ENCODE data around the gene SYNDIG1. TPM values are rescaled to one million over a fixed set of nuclear protein-coding genes. Genes with fewer than 3 reads are reported as not detected.
"Not testable (repeated sequence)": the region's sequence is repeated elsewhere in the genome, so short reads cannot be mapped to it uniquely, and the experiment has no call there.

The SYNDIG1 gene
- total RNA-seq, 2 donors from 2014 or later = not detected

DNA sequence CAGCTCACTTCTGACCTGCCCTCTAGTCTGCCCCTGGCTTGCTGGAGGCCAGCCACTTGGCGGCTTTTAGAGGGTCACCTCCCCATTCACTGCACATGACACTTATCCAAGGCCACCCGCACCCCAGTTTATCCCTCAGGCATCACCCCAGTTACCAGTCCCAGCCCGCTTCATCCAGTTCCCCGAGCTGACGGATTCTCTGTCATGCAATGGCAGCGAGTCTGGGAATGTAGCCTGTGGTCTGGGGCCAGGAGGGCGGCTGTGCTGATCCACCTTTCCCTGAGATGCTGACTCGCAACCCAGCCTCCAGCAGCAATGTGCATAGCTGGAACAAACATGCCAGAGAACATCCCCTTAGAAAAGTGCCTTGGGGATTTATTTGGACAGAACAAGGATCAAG lies 25.8 kb downstream of the SYNDIG1 start:
- Mint-ChIP-seq H3K27ac (no peak overlapping the region), H3K36me3 (no peaks in the 10 kb centered on the region), H3K9me3 (no peaks in the 10 kb centered on the region)
- ATAC-seq (no peak), DNase-seq (ENCODE audit: low spot score in 2 of 2) (no peak)

DNA sequence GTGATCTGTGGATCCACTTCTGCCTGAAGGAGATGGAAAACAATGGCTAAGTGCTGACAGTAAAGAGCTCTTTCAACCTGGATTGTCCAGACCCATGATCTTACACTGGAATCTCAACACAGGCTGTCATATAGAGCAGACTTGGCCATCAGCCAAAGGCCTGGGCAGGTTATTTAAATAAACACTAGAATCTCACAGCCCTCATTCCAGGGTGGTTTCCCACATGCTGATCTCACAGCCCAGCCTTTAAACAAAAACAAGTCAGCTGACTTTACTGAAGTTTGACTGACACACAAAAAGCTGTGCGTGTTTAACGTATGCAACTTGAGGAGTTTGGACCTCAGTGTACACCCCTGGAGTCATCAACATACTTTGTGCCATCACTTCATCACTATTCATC lies 28.4 kb downstream of the SYNDIG1 start:
- DNase-seq (ENCODE audit: low spot score in 2 of 2) = no peak
- no peak overlapping the region for H3K27ac Mint-ChIP-seq
- no peaks in the 10 kb centered on the region for H3K36me3 Mint-ChIP-seq

DNA sequence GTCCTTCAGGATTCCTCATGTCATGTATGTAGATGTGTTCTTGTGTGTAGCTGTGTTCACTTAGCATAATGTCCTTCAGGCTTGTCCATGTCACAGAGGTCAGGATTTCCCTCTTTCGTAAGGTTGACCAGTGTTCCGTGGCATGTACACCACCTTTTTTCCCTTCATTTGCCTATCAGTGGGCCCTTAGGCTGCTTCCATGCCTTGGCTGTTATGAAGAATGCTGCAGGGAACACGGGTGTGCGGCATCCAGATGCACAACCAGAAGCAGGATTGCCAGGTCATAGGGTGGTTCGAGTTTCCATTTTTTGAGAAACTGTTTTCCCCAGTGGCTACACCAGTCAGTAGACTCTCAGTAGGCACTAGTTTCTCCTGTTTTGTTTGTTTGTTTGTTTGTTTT lies 29.2 kb downstream of the SYNDIG1 start:
- ATAC-seq (no peak), DNase-seq (ENCODE audit: low spot score in 2 of 2) (no peak)
- Mint-ChIP-seq H3K27ac (no peak overlapping the region), H3K9me3 (no peaks in the 10 kb centered on the region), H3K36me3 (no peaks in the 10 kb centered on the region)

More for the DNA sequence above, 28.4 kb downstream of the SYNDIG1 start:
- no peaks in the 10 kb centered on the region for H3K9me3 Mint-ChIP-seq
- no peak for ATAC-seq

DNA sequence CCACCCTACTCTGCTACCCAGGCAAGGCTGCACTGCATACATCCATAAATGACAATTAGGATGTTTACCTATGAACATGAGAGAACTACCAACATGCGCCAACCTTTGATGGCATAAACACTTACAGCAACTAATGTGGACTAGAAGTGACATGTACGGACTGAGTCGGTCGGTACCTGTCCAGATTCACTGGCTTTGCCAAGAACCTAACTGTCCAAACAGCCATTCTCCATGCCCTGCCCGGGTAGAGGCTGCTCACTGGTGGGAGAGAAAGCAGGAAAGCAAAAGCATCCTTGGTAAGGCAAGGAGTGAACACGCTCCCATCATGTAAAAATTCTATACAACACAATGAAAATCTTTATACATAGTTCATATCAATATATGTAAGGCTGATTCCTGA lies 30.0 kb downstream of the SYNDIG1 start:
- Mint-ChIP-seq H3K36me3 (no peaks in the 10 kb centered on the region), H3K9me3 (no peaks in the 10 kb centered on the region), H3K27ac (no peak overlapping the region)
- ATAC-seq = no peak
- no peak for DNase-seq (ENCODE audit: low spot score in 2 of 2)

DNA sequence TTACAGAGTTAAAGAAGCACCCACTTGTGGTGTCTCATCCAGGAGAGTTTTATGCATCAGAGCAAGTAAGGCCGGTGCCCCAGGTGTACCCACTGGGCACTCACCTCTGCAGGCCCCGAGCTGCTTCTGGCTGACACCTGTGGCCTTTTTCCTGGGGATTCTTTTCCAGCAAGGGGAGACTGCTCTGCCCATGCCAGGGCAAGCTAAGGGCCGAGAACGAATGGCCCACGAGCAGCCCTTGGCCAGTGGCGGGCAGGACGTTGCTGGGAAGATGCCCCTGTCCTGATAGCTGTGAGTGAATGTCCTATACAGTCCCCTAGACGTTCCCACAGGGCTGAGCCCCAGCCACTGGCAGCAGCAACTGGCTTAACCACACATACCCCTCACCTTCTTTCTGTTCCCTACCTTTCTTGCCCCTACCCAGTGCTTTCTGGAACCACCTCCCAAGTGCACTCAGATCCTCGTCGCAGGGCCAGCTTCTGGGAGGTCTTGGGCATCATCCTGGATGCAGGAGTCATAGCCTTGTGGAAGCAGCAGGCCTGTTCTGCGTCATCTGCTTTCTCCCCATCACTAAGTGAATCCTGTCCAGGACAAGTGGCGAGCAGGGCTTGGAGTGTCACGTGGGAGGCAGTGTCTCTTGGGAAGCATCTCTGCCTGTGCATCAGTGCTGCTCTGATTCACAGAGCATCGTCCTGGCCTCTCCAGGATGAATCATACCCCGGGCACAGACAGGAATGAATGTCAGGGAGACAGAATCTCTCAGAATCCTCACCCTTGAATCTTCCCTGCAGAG lies 32.5 kb downstream of the SYNDIG1 start:
- DNase-seq (ENCODE audit: low spot score in 2 of 2) = no peak
- no peak for ATAC-seq
- no peak overlapping the region for H3K27ac Mint-ChIP-seq
- H3K9me3 Mint-ChIP-seq = no peaks in the 10 kb centered on the region
- no peaks in the 10 kb centered on the region for H3K36me3 Mint-ChIP-seq

DNA sequence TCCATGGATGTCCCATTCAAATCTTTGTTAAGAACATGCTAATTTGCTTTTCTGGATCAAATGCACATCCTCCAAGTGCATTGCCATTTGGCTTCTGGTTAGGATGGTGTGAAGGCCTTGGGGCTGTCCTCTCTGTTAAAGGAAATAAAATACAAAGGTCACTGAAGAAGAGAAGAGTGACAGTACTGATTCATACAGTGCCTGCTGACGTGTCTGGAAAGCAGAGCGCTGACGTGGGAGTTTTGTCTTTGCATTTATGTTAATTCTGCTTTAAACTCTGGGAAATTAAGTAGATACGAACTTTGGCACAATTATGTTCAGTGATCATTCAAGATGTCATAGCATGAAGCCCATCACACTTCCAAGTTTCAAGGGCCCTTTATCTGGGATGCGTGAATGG lies 33.2 kb downstream of the SYNDIG1 start:
- ATAC-seq = no peak
- H3K36me3 Mint-ChIP-seq = no peaks in the 10 kb centered on the region
- no peak overlapping the region for H3K27ac Mint-ChIP-seq

DNA sequence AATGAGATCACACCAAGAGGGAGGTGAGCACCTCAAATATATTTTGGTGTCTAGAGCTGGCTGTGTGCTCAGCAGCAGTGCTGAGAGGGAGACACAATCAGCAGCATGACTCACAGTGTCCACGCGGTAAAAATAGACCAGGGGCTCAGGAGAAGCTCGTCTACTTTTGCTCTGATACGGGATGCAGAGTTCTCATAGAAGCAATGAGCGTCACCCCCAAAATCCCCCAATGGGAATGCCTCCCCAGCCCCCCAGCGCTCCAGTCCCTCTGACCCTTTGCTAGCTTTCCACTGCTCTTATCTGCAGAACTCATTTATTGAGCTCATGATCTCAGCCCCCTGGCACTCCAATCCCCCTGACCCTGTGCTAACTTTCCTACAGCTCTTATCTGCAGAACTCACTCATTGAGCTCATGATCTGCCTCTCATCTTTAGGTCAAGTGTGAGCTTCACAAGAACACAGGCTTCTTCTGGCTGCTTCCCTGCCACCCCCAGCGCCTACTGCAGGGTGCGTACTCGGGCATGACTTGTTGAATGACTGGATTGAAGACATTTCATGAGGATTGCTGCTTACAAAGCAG lies 34.0 kb downstream of the SYNDIG1 start:
- Mint-ChIP-seq H3K9me3 (no peaks in the 10 kb centered on the region), H3K36me3 (no peaks in the 10 kb centered on the region), H3K27ac (no peak overlapping the region)
- ATAC-seq (no peak), DNase-seq (ENCODE audit: low spot score in 2 of 2) (no peak)

More for the DNA sequence above, 33.2 kb downstream of the SYNDIG1 start:
- H3K9me3 Mint-ChIP-seq = no peaks in the 10 kb centered on the region
- DNase-seq (ENCODE audit: low spot score in 2 of 2) = no peak

DNA sequence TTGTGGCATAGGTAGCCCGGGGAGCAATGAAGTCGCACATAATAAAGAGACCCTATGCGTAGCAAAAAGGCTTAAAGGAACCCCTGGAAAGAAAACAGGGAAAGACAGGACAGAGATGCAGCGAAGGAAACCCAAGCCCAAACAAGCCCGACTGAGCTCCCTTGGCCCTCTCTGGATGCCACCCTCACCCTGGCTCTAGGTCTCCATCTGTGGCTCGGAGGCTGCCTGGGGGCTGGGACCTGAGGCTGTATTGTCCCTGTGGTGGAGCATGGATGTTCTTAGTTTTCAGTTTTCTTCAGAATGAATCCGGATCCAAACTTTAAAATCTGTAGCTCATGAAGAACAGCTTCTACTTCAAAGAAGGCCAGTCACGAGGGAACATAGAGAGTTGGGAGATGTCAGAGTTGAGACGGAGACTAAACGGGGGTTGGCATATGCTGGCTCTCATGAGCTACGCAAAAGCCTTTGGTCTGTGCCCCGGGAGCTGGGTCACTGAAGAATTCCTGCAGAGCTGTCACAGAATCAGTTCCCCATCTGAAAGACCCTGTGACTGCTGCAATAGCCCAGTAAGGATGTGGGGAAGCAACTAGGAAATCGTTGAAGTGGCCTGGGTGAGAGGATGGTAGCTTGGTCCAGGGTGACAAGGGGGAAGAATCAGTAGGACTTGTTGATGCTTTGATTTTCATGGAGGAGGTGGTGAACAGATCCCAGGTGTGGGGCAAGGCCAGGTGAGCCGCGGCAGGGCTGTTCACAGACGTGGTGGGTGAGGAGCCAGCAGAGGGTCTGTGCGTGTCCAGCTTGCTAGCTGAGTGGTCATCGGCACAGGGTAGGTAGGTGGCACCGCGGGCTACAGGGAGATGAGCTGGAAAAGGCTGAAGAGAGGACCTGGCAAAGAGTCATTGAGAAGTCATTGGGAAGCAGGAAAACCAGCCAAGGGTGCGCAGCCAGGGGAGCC lies 35.2 kb downstream of the SYNDIG1 start:
- DNase-seq (ENCODE audit: low spot score in 2 of 2) = no peak
- Mint-ChIP-seq H3K27ac (peak overlapping the region in 1 of 2 donors; percentile 92), H3K36me3 (no peaks in the 10 kb centered on the region), H3K9me3 (no peaks in the 10 kb centered on the region)
- ATAC-seq = no peak

DNA sequence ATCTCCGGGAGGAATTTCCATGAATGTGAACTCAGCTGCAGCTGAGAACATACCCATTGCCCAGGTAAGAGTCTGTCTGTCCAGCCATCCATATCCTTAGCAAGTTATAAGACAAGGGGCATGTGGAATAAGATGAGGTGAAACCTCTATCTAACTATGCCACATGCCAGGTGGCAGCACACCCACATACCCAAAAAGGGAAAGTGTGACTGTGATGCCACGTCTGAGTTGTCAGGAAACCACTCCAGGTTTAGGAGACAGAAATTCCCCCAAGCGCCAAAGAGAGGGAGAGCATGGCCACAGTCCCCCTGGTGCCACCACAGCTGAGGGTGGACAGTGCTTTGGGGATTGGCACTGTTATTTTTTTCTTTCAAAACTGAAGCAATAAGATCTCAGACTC lies 36.7 kb downstream of the SYNDIG1 start:
- Mint-ChIP-seq H3K9me3 (no peaks in the 10 kb centered on the region), H3K36me3 (no peaks in the 10 kb centered on the region), H3K27ac (no peak overlapping the region)
- no peak for DNase-seq (ENCODE audit: low spot score in 2 of 2)
- ATAC-seq = no peak

DNA sequence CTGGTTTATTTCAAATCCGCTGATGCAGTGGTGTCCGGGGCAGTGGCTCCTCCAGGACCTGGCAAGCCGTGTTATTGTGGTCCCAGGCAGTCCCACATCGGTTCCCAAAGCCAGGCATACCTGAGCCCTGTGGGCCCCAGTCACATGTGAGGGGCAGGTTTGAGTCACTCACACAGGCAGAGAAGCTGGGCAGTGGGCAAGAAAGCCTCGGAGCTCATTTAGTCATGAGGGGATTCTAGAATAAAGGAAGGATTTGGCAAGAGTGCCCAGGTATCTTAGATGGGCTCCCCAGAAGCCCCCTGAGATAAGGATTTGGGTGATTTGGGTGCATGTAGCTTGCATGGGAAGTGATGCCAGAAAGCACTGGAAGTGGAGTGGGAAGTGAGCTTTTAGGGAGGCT lies 37.3 kb downstream of the SYNDIG1 start:
- ATAC-seq (no peak), DNase-seq (ENCODE audit: low spot score in 2 of 2) (no peak)
- Mint-ChIP-seq H3K9me3 (no peaks in the 10 kb centered on the region), H3K36me3 (no peaks in the 10 kb centered on the region), H3K27ac (no peak overlapping the region)

DNA sequence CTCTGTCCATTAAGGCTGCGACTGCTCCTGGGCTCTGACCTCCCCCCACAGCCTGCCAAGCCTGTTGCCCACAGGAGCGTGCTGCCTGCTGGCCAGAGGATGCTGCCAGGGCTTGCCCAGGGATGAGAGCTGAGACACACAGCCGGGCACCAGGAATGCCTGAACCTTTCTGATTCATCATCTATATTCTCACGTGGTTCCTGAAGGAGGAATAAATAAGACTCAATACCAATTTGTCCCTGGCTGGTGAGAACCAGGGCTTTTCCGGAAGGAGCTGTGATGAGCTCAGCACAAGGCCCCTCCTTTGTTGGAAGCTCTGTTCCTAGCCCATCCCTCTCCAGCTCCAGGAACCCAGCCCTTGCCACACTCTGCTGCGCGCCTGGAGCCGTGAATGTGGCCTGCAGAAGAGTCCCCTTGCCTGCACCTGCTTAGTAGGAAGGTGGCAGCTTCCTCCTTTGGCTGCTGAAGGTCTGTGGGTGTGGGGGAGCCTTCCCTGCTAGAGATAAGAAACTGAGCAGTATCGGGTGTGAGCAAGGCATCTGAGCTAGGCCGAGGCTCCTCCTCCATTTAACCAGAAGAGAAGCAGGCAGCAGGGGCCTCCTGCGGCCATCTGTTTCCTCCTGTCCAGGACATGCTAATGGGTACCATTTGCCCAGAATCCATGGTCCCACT lies 37.9 kb downstream of the SYNDIG1 start:
- Mint-ChIP-seq H3K9me3 (no peaks in the 10 kb centered on the region), H3K36me3 (no peaks in the 10 kb centered on the region), H3K27ac (peak overlapping the region in 1 of 2 donors; percentile 31)
- DNase-seq (ENCODE audit: low spot score in 2 of 2) = no peak
- no peak for ATAC-seq

DNA sequence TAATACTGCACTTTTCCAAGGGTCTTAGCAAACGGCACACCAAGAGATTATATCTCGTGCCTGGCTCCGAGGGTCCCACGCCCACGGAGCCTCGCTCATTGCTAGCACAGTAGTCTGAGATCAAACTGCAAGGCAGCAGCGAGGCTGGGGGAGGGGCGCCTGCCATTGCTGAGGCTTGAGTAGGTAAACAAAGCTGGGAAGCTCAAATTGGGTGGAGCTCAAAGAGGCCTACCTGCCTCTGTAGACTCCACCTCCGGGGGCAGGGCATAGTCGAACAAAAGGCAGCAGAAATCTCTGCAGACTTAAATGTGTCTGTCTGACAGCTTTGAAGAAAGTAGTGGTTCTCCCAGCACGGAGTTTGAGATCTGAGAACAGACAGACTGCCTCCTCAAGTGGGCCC lies 43.0 kb downstream of the SYNDIG1 start:
- not testable (repeated sequence) for H3K9me3 Mint-ChIP-seq; ATAC-seq; H3K36me3 Mint-ChIP-seq; DNase-seq (ENCODE audit: low spot score in 2 of 2)
- peak overlapping the region in 1 of 2 donors; percentile 65 for H3K27ac Mint-ChIP-seq

DNA sequence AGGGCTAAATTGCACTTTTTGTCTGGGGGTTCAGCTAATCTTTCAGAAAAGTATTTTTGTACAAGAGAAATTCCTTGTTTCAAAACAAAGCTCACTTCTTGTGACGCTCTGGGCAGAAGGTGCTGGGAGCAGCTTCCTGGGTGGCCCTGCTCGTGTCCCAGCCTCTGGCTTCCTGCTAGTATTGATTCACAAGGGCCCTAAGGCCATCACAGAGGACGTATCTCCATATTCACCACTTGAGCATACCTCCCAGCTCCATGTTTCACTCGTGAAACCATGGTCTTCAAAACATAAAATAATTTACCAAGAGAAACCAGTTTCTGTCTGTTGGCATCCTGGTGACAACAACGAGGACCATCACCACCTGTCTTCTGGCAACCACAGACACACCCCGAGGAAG lies 49.1 kb downstream of the SYNDIG1 start:
- H3K9me3 Mint-ChIP-seq = no peaks in the 10 kb centered on the region
- ATAC-seq (no peak), DNase-seq (ENCODE audit: low spot score in 2 of 2) (no peak)
- no peak overlapping the region for H3K27ac Mint-ChIP-seq
- peaks cover 0 to 7% of the 10 kb centered on the region in 2 donors for H3K36me3 Mint-ChIP-seq

DNA sequence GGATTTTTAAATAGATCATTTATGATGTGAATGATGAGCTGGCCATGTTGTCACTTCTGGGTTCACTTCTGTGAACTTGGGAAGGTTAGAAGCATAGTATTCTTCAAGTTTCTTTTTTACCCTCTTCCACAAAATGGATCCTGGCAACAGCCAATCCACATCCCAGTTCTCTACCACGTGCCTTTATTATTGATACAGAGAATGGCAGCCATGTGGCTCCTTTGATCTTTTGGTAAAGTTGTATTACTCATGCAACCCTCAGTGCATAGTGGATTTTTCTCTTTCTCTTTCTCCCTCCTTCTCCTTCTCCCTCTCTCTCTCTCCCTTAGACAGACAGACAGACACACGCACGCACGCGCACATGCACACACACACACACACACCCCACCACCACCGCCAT lies 50.0 kb downstream of the SYNDIG1 start:
- no peak overlapping the region for H3K27ac Mint-ChIP-seq
- H3K36me3 Mint-ChIP-seq = peaks cover 0 to 7% of the 10 kb centered on the region in 2 donors
- no peaks in the 10 kb centered on the region for H3K9me3 Mint-ChIP-seq
- DNase-seq (ENCODE audit: low spot score in 2 of 2) (no peak), ATAC-seq (peak; percentile 66 to 97)

DNA sequence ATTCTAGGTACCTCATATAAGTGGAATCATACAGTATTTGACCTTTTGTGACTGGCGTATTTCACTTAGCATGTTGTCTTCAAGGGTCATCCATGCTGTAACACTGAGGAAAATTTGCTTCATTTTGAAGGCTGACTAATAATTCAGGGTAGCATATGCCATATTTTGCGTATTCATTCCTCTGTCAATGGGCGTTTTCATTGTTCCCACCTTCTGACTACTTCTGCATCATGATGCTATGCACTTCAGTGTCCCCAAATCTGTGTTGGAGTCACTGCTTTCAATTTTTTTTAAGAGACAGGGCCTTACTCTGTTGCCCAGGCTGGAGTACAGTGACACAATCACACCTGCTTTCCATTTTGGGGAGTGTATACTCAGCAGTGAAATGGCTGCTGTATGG lies 51.6 kb downstream of the SYNDIG1 start:
- Mint-ChIP-seq H3K36me3 (peaks cover 0 to 7% of the 10 kb centered on the region in 2 donors), H3K27ac (no peak overlapping the region), H3K9me3 (no peaks in the 10 kb centered on the region)
- DNase-seq (ENCODE audit: low spot score in 2 of 2) = no peak
- no peak for ATAC-seq

DNA sequence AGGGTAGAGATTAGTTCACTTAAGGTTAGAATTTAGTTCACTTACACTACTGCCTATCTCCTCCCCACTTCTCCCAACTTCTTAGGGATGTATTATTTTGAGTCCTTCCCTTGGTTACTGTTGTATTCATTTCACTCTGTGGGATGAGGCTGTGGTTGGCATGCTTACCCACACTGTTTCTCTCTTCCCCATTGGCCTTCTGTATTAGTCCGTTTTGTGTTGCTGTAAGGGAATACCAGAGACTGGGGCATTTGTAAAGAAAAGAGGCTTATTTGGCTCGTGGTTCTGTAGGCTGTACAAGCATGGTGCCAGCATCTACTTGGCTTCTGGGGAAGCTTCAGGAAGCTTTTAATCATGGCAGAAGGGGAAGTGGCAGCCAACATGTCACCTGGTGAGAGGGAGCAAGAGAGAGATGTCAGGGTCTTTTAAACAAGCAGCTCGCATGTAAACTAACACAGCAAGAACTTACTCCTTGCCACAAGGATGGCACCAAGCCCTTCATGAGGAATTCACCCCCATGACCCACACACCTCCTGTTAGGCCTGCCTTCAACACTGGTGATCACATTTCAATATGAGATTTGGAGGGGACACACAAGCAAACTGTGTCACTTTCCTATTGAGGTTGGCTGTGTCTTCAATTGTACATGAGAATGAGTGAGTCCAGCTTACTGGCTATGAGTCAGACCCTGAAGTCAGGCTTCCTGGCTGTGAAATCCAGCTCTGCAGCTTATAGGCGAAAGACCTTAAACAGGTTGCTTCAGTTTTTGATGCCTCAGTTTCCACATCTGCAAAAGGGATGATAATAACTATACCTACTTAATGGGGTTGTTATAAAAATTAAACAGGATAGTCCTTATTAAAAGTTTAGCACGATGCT lies 53.3 kb downstream of the SYNDIG1 start:
- H3K36me3 Mint-ChIP-seq = no peaks in the 10 kb centered on the region
- DNase-seq (ENCODE audit: low spot score in 2 of 2) (no peak), ATAC-seq (peak in 1 of 2 donors; percentile 31)
- no peak overlapping the region for H3K27ac Mint-ChIP-seq
- no peaks in the 10 kb centered on the region for H3K9me3 Mint-ChIP-seq

Measured in activated naive CD4-positive, alpha-beta T cell treated with anti-CD3 and anti-CD28 coated beads, Interleukin-2, amount 50 U/mL, for 72 hours (primary cell).